Erythroblast (primary cell): Measurements from ENCODE around the gene PRKCZ.
A peak's percentile ranks its signal among the peaks of the same experiment; 100 is the strongest.
"Not testable (repeated sequence)": the region's sequence is repeated elsewhere in the genome, so short reads cannot be mapped to it uniquely, and the experiment has no call there.

Source experiments
- DNase-seq, 2 experiments: peaks; one replicate each; lab custom pipeline; 2025; lab: John Stamatoyannopoulos, UW
- GATA1 ChIP-seq: IDR thresholded peaks from 2 replicates; pipeline ENCODE4 v1.6.1; 2011; ENCODE audit warnings: low read depth, mild to moderate bottlenecking, control low read depth, low read length, moderate library complexity
- POLR2A ChIP-seq: IDR thresholded peaks from 2 replicates; pipeline ENCODE4 v1.6.1; 2011; ENCODE audit warnings: mild to moderate bottlenecking, low read length

PRKCZ gene

DNA sequence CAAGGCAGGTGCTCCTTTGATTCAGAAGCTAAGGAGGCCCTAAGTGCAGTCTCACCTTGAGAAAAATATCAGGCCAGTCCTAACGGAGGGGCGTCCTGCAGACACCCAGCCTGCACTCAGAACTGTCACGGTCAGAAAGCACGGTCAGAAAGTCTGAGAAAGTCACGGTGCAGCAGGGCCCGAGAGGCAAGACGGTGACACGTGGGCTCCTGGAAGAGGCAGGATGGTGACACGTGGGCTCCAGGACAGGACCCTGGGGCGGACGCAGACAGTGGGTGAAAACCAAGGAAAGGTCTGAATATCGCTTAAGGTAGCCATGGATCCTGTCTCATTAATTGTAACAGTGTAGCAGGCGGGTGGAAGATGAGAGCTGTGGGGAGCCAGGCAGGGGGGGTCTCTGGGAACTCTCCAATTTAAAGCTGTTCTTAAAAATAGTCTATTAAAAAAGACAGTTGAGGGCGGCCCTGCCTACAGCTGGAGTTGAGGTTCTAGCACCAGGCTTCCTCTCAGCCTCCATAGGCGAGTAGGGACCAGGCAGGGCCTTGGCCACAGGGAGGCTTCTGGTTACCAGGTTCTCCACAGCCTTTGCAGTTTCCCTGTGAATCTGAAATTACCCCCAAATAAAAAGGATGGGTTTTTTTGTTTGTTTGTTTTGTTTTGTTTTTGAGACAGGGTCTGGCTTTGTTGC, 79.2 kb downstream of the PRKCZ start:
- TF ChIP-seq GATA1 = no peak
- TF ChIP-seq POLR2A = no peak
- no peak for DNase-seq

DNA sequence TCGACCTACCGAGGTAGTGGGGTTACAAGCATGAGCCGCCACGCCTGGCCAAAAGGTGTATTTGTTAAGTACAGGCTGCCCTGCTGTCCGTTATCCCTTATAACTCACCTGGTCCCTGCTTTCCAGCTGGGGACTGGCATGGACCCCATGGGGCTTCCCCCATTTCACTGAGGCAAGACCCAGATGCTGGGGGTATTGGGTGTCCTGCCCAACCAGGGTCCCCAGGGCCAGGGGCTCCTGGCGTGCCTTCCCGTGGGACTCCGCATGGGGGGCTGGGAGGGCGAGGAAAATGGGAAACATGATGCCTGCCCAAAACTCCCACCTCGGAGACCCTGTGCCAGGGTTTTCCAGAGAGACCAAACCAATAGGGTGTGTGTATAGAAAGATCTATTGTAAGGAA, 79.9 kb downstream of the PRKCZ start:
- no peak for DNase-seq
- TF ChIP-seq GATA1 = no peak
- no peak for TF ChIP-seq POLR2A

DNA sequence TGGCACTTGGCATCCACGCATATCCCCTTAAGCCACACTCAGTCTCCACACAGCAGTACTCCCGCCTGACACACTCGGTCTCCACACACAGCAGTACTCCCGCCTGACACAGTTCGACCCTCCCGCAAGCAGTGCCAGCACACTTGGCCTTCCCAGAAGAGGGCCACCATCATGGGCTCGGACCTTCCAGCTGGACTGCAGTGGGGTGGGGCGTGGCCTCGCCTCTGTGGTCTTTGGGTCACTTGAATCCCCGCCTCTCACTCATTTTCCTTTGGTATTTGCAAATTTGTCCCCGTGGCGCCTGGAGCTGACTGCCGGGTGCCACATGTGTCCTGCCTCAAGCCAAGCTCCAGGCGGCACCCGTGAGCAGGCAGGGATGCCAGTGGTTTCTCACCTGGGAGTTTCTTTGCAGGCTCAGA, 80.7 kb downstream of the PRKCZ start:
- no peak for TF ChIP-seq POLR2A
- no peak for DNase-seq

DNA sequence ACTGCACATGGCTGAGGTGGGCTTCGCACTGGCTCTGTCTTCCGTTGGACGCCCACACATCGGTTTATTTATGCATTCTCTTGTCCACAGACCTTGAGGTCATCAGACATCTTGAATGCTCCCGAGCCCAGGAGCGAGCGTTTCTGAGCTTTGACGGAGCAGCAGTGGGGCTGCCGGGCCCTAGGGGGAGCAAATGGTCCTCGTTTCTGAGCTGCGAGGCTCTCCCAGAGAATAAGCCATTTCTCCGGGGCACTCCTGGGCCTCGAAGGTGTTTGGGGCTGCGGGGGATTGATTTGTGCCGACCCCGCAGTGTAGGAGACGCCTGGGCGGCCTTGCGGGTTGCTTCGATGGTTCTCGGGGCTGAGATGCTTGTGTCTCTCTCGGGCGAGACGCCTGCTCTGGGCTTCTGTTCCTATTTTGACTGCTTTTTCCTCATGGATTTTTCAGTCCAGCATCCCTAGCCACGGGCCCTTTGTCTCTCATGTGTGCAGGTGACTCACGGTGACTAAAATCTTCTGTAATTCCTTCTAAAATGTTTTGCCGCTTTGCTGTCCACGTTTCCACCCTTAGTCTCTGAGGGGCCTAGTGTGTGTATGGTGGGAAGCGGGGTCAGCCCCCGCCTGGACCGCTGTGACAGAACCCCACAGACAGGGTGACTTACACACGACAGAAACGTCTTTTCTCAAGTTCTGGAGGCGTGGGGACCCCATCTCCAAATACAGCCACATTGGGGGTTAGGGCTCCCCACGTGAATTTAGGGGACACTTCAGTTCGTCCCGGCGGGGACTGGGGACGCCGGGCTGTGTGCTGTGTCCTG, 82.2 kb downstream of the PRKCZ start:
- peak in 1 of 2 experiments; percentile 34 for DNase-seq
- TF ChIP-seq POLR2A (no peak), GATA1 (no peak)

DNA sequence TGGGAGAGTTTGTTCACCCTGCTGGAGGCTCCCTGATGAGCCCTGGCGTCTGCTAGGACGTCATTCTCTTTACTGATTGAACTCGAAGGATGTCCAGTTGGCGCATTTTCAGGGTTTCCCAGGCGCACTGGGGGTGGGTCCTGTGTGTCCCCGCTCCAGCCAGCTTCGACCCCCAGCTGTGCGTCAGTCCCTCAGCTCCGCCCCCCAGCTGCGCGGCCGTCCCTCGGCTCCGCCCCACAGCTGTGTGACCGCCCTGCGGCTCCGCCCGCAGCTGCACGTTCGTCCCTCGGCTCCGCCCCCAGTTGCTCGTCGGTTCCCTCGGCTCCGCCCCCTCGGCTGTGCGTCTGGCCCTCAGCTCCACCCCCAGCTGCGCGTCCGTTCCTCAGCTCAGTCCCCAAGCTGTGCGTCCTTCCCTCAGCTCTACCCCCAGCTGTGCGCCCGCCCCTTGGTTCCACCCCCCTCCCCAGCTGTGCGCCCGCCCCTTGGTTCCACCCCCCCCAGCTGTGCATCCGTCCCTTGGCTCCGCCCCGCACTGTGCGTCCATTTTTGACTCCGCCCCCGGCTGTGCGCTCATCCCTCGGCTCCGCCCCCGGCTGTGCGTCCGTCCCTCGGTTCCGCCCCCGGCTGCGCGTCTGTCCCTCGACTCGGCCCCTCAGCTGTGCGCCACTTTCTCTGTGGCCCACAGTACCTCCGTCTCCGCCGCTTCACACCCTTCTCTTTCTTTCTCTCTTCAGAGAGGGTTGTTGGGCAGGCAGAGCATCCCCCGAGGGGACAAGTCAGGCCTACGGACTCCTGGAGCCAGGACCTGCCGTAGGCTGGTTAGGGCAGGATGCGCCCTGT, 83.0 kb downstream of the PRKCZ start:
- DNase-seq = peak; percentile 91 to 97
- no peak for TF ChIP-seq POLR2A
- no peak for TF ChIP-seq GATA1

DNA sequence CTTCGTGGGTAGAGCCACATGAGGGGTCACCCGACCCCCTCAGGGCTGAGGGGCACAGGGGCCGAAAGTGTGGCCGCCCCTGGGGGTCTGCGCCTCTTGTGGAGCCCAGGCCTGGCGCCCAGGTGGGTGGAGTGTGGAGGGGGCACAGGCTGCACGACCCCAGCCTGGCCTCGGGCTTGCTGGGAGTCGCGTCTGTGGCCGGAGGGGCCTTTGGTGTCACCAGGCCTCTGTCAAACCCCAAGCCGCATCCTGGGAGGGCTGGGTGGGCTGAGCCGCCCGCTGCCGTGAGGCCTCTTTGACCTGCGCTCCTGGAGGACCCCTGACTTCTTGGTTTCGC, 83.6 kb downstream of the PRKCZ start:
- DNase-seq = no peak
- TF ChIP-seq POLR2A = no peak
- TF ChIP-seq GATA1 = no peak

DNA sequence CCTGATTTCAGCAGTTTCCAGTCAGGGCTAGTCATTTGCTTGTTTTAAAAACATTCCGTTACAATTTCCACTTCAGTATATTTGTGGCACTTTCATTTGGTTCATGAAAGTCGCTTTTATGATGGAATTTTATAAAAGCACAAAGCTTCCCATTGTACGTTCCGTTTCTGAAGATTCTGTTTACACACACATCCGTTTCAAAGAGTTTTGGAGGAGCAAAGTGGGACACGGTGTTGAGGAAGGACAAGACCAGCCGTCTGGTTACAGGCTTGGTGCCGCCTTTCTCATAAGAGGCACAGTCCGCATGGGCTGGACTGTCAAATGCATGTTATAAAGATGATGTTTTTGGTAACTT, 84.0 kb downstream of the PRKCZ start:
- DNase-seq = no peak
- TF ChIP-seq GATA1 = no peak
- no peak for TF ChIP-seq POLR2A

DNA sequence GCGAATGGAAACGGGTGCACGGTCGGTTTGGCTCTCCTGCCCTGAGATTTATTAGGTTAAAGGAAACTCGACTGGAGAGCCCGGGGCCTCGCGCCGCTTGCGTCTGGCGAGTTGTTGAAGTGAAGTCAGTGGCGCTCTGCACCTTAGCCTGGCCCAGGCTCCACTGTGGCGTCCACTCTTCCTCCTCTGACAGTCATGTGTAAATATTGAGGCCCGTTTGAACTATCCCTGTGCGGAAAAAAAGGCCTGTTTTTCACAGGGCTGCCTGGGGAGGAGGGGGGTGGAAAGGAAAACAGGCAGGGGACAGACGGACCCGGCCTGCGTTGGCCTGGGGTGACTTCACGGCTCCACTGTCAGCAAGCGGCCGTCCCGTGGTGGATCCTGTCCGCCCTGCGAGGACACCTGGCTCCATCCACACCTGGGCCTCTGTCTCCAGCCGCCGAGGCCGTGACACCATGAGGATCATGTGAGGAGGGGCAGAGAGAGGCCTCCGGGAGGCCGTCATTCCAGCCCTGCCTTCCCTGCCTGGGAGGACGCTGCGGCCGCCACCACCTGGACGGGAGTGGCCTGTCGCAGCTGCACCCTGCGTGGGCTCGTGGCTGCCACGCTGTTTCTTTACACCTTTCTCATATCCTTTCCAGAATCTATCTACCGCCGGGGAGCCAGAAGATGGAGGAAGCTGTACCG, 84.6 kb downstream of the PRKCZ start:
- DNase-seq = no peak
- TF ChIP-seq GATA1 = no peak
- TF ChIP-seq POLR2A = no peak

DNA sequence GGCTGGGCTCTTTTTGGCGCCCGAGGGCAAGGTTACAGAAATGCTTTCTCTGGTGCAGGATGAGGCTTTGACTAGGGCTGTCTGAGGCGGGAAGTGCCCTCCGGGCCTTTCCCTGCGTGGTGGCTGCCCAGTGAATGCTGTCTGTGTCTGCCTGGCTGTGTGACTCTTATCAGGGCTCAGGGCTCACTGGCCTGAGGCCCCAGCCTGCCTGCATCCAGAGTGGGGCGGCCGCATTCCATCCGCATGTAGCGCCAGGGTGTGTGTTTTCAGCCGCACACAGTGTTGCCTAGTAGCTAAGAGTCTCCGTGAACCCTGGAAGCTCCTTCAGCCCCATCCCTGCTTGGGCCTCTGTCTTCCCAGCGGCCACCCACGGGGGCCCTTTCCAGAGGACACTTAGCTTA, 85.2 kb downstream of the PRKCZ start:
- no peak for TF ChIP-seq GATA1
- TF ChIP-seq POLR2A = no peak
- no peak for DNase-seq

DNA sequence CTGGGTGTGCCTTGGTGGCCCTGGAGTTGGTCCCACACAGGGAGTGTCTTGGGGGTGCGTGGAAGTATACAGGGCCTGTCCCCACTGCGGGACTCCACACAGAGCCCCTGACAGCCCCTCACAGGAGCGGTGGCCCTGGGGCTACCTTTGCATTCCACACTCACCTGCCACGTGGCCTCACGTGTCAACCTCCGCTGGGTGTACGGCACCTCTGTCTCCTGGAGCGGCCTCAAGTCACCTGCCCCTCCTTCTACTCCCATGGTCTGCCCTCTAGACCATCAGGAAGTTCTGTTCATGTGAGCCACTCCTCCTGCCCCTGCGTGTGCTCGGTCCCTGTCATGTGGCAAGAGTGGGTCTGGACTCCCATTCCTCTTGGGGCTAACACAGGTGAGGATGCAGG, 85.7 kb downstream of the PRKCZ start:
- DNase-seq = no peak
- no peak for TF ChIP-seq POLR2A
- TF ChIP-seq GATA1 = no peak

DNA sequence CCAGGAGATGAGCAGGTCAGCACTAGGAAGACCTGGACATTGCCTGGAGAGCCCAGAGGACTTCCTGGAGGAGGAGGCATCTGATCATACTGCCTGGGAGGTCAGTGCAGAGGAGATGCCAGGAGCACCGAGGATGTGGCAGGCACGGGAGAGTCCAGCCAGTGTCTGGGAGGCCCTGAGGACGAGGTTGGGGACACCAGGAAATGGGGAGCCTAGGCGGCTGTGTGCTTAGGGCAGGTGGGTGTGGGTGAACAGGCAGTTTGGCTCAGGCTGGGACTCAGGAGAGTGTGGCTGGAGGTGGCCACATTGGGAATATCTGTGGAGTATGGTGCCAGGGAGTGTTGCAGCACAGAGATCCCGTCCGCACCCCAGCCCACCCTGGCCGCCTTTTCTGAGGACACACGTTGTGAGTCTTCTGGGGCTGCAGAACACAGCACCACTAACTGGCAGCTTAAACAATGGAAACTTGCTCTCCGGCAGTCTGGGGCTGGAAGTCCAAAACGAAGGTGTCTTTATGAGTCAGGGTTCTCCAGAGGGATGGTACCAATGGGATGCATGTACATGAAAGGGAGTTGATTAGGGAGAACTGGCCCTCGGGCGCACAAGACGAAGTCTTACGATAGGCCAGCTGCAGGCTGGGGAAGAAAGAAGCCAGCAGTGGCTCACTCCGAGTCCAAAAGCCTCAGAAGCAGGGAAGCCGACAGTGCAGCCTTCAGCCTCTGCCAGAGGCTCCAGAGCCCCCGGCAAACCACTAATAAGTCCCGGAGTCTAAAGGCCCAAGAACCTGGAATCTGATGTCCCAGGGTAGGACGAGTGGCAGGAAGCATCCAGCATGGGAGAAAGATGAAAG, 86.4 kb downstream of the PRKCZ start:
- TF ChIP-seq GATA1 (no peak), POLR2A (no peak)
- no peak for DNase-seq

DNA sequence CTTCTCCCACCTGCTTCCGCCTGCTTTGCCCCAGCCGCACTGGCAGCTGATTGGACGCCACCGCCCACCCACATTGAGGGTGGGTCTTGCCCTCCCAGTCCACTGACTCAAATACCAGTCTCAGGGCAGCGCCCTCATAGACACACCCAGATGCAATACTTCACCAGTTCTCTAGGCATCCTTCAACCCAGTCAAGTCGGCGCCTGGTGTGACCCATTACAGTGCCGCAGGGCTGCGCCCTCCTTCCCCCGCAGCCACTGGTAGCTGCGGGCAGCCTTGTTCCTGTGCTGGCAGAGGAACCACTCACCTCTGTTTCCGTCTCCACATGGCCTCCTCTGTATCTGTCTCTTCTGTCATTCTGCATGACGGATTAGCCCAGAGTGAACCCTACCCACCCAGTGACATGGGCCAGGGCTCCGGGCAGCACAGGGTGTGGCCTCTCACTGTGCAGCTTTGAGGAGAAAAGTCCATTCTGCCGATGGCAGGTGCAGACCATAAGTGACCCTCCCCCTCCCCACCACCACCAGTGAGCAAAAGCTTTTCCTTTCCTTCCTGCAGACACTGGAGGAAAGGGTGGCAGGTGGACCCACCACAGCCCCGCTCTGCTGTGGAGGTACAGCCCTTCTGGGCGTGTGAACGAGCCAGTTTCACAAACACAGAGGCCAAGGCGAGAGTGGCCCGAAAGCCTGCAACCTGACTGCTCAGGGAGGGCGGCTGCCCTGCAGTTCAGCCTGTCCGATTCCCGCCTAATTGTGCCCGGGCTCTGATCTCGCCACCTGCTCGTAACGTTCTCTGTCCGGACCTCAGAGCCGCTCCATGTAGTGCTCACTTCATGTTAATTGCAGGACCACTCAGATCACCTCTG, 87.3 kb downstream of the PRKCZ start:
- TF ChIP-seq POLR2A = no peak
- TF ChIP-seq GATA1 = no peak
- no peak for DNase-seq

DNA sequence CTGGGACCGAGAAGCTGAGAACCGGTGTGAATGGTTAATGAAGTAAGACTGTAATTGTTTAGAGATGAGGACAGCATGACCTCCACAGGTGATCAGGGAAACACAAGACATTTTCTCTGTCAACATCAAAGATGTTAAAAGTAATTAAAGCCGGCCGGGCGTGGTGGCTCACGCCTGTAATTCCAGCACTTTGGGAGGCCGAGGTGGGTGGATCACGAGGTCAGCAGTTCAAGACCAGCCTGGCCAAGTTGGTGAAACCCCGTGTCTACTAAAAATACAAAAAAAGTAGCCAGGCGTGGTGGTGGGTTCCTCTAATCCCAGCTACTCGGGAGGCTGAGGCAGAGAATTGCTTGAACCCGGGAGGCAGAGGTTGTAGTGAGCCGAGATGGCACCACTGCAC, 88.9 kb downstream of the PRKCZ start:
- not testable (repeated sequence) for DNase-seq
